H1 (cell line): Measurements from ENCODE around the gene NLRC3. TPM values are rescaled to one million over a fixed set of nuclear protein-coding genes. Genes with fewer than 3 reads are reported as not detected.

Experiments used
- CTCF ChIA-PET: fragments of 300-600 bp; sonication (Branson Sonifier 250); formaldehyde crosslinking; loops from one replicate; lab custom pipeline; 2021; ENCODE audit not compliant: partially characterized antibody; lab: Charles Lee
- POLR2A ChIA-PET: fragments of 300-600 bp; sonication (Branson Sonifier 250); formaldehyde crosslinking; loops from one replicate; lab custom pipeline; 2021; ENCODE audit warnings: inconsistent platforms; ENCODE audit not compliant: partially characterized antibody; lab: Charles Lee
- DNase-seq, 2 experiments: peaks; one replicate each; pipeline versions ENCODE4 v3.0.0 to v3.0.0-alpha.2; 2010 to 2022; ENCODE audit warnings: low spot score in 2 of 2, low read depth in 1 of 2, mixed read lengths in 1 of 2
- FAIRE-seq: peaks from 2 replicates; lab custom pipeline; 2011; peaks lifted over from hg19 to GRCh38; lab: Jason Lieb, UNC
- H2AFZ ChIP-seq: 2 replicates; pipeline ENCODE4 v1.8.1; 2012; ENCODE audit warnings: low read length, inconsistent platforms
- H2AK5ac ChIP-seq: 2 replicates; pipeline ENCODE4 v1.6.1; 2013; ENCODE audit warnings: low read depth, low read length
- H2BK120ac ChIP-seq: replicated peaks from 2 replicates; pipeline ENCODE3; 2013; ENCODE audit warnings: low read depth, low read length, inconsistent platforms
- H2BK12ac ChIP-seq: 2 replicates; pipeline ENCODE4 v1.6.1; 2013; ENCODE audit warnings: low read depth, low read length
- H2BK15ac ChIP-seq: 2 replicates; pipeline ENCODE4 v1.6.1; 2013; ENCODE audit warnings: low read length
- H2BK20ac ChIP-seq: 2 replicates; pipeline ENCODE4 v1.6.1; 2013; ENCODE audit warnings: low read length
- H2BK5ac ChIP-seq: 2 replicates; pipeline ENCODE4 v1.6.1; 2013; ENCODE audit warnings: low read depth, low read length
- H3K14ac ChIP-seq: 2 replicates; pipeline ENCODE4 v1.6.1; 2013; ENCODE audit warnings: inconsistent platforms; ENCODE audit not compliant: insufficient read length
- H3K18ac ChIP-seq: 2 replicates; pipeline ENCODE4 v1.6.1; 2013; ENCODE audit warnings: low read length; ENCODE audit errors: extremely low read depth
- H3K23ac ChIP-seq: 2 replicates; pipeline ENCODE4 v1.6.1; 2013; ENCODE audit warnings: inconsistent platforms; ENCODE audit not compliant: insufficient read length
- H3K23me2 ChIP-seq: 2 replicates; pipeline ENCODE4 v1.6.1; 2013; ENCODE audit warnings: low read depth, low read length
- H3K27ac ChIP-seq: 2 replicates; pipeline ENCODE4 v1.6.1; 2011; ENCODE audit warnings: low read depth, low read length, inconsistent platforms
- H3K27me3 ChIP-seq, 4 experiments: replicated peaks in 1 of 4; 1 replicate in 1 of 4; 2 replicates in 3 of 4; pipeline versions ENCODE4 v1.6.1 to v1.8.1; 2011 to 2013; ENCODE audit warnings: low read length in 3 of 4, mild to moderate bottlenecking in 3 of 4, inconsistent platforms in 2 of 4, mixed read lengths in 2 of 4, moderate library complexity in 1 of 4; ENCODE audit not compliant: control insufficient read depth in 3 of 4, insufficient read depth in 3 of 4; ENCODE audit errors: extremely low read depth in 1 of 4
- H3K36me3 ChIP-seq, 4 experiments: 2 replicates each; pipeline versions ENCODE4 v1.6.1 to v1.8.1; 2011 to 2013; ENCODE audit warnings: mild to moderate bottlenecking in 4 of 4, low read length in 3 of 4, moderate library complexity in 2 of 4, control low read depth in 1 of 4, inconsistent platforms in 1 of 4; ENCODE audit not compliant: insufficient read depth in 4 of 4, control insufficient read depth in 2 of 4
- H3K4ac ChIP-seq: replicated peaks from 2 replicates; pipeline ENCODE3; 2013; ENCODE audit warnings: low read length, low read depth, mixed read lengths, inconsistent platforms; ENCODE audit not compliant: insufficient read length
- H3K4me1 ChIP-seq, 4 experiments: replicated peaks in 1 of 4; 1 replicate in 1 of 4; 2 replicates in 3 of 4; pipeline versions ENCODE4 v1.6.1 to v1.8.1; 2011 to 2013; ENCODE audit warnings: low read length in 3 of 4, inconsistent platforms in 2 of 4, mixed read lengths in 1 of 4; ENCODE audit not compliant: insufficient read depth in 4 of 4, control insufficient read depth in 3 of 4
- H3K4me2 ChIP-seq, 2 experiments: 2 replicates each; pipeline versions ENCODE4 v1.6.1 to v1.8.1; 2011 to 2013; ENCODE audit warnings: low read depth in 2 of 2, low read length in 2 of 2, control low read depth in 1 of 2, inconsistent platforms in 1 of 2, mild to moderate bottlenecking in 1 of 2; ENCODE audit not compliant: insufficient read depth in 1 of 2
- H3K4me3 ChIP-seq, 4 experiments: fragments of 200-600, 300-600 bp in 1 of 4; sonication (generic), shearing (Covaris generic), sonication (Bioruptor Twin) in 1 of 4; 2 replicates each; pipeline versions ENCODE4 v1.5.1 to v1.8.1; 2011 to 2016; ENCODE audit warnings: low read length in 4 of 4, low read depth in 3 of 4, control low read depth in 2 of 4, inconsistent platforms in 2 of 4, mild to moderate bottlenecking in 2 of 4, mixed read lengths in 1 of 4, moderate library complexity in 1 of 4; ENCODE audit not compliant: insufficient read depth in 2 of 4; ENCODE audit errors: extremely low read depth in 1 of 4
- H3K56ac ChIP-seq: replicated peaks from 2 replicates; pipeline ENCODE3; 2013; ENCODE audit warnings: low read depth, mild to moderate bottlenecking, mixed read lengths, low read length, inconsistent platforms; ENCODE audit not compliant: insufficient read length
- H3K79me1 ChIP-seq: 2 replicates; pipeline ENCODE4 v1.6.1; 2013; ENCODE audit warnings: low read depth, low read length, control low read depth
- H3K79me2 ChIP-seq, 2 experiments: 2 replicates each; pipeline versions ENCODE4 v1.6.1 to v1.8.1; 2012 to 2013; ENCODE audit warnings: low read length in 2 of 2, mild to moderate bottlenecking in 2 of 2, inconsistent platforms in 1 of 2; ENCODE audit not compliant: insufficient read depth in 2 of 2, control insufficient read depth in 1 of 2
- H3K9ac ChIP-seq, 4 experiments: replicated peaks in 1 of 4; 1 replicate in 1 of 4; 2 replicates in 3 of 4; pipeline versions ENCODE4 v1.6.1 to v1.8.1; 2011 to 2013; ENCODE audit warnings: low read depth in 3 of 4, low read length in 3 of 4, control low read depth in 2 of 4, mild to moderate bottlenecking in 2 of 4, moderate library complexity in 2 of 4, inconsistent platforms in 1 of 4; ENCODE audit errors: extremely low read depth in 1 of 4
- H3K9me3 ChIP-seq, 2 experiments: 2 replicates each; pipeline versions ENCODE4 v1.6.1 to v1.8.1; 2012 to 2013; ENCODE audit warnings: mild to moderate bottlenecking in 2 of 2, moderate library complexity in 2 of 2, control low read depth in 1 of 2, inconsistent platforms in 1 of 2, low read depth in 1 of 2, low read length in 1 of 2, mixed read lengths in 1 of 2; ENCODE audit not compliant: insufficient read depth in 2 of 2
- H4K20me1 ChIP-seq, 2 experiments: replicated peaks in 1 of 2; 2 replicates each; pipeline versions ENCODE3 to v1.8.1; 2011 to 2013; ENCODE audit warnings: inconsistent platforms in 2 of 2, low read length in 2 of 2, mild to moderate bottlenecking in 1 of 2; ENCODE audit not compliant: insufficient read depth in 2 of 2, control insufficient read depth in 1 of 2
- H4K5ac ChIP-seq: 2 replicates; pipeline ENCODE4 v1.6.1; 2013; ENCODE audit warnings: low read length, low read depth, mixed read lengths, inconsistent platforms; ENCODE audit not compliant: insufficient read length
- H4K8ac ChIP-seq: 2 replicates; pipeline ENCODE4 v1.8.0; 2013; ENCODE audit warnings: mild to moderate bottlenecking, moderate library complexity, low read length, inconsistent platforms; ENCODE audit not compliant: insufficient read depth; ENCODE audit errors: extremely low read depth
- H4K91ac ChIP-seq: replicated peaks from 2 replicates; pipeline ENCODE3; 2013; ENCODE audit warnings: low read length, mixed read lengths, inconsistent platforms; ENCODE audit not compliant: insufficient read length
- WGBS, 2 experiments: shearing (Covaris generic) in 1 of 2; methylation state at CpG; one replicate each; pipeline versions ENCODE4 v1.1.6 to v1.1.7; 2013 to 2015; ENCODE audit warnings: low lambda C conversion rate in 2 of 2, mixed read lengths in 2 of 2, inconsistent platforms in 1 of 2, low coverage in 1 of 2, missing lambda C conversion rate in 1 of 2; ENCODE audit not compliant: insufficient replicate concordance in 2 of 2, insufficient coverage in 1 of 2, insufficient read length in 1 of 2; ENCODE audit errors: extremely low coverage in 1 of 2, missing lambda C conversion rate in 1 of 2; 5-methylcytosine and 5-hydroxymethylcytosine counted together
- polyA plus RNA-seq, 7 experiments: library from polyadenylated mRNA; depleted of rRNA in 3 of 7; stranded (reverse) in 5 of 7; unstranded in 2 of 7; fragments of >200 nt in 5 of 7; fragments of 200-250 nt in 2 of 7; gene quantifications; 1 replicate in 5 of 7; 2 replicates in 1 of 7; 4 replicates in 1 of 7; pipeline versions ENCODE4 v1.2.1 to v1.2.3, GENCODE V29; 2011 to 2013; ENCODE audit warnings: missing spikeins in 2 of 7, mixed read lengths in 2 of 7
- total RNA-seq: library from RNA; stranded (reverse); fragmentation: NEBNext Ultra II Directional; extraction: Animal tissue kit (Norgen Biotek cat#: 25700); gene quantifications from 2 replicates; pipeline ENCODE4 v1.2.1, GENCODE V29; 2021

Gene NLRC3
- total and polyA plus RNA-seq, 2 of the 8 experiments (the other 6 are each of a cell fraction or from before 2014, with no cell fraction given) = 0.18 to 0.20 TPM

DNA sequence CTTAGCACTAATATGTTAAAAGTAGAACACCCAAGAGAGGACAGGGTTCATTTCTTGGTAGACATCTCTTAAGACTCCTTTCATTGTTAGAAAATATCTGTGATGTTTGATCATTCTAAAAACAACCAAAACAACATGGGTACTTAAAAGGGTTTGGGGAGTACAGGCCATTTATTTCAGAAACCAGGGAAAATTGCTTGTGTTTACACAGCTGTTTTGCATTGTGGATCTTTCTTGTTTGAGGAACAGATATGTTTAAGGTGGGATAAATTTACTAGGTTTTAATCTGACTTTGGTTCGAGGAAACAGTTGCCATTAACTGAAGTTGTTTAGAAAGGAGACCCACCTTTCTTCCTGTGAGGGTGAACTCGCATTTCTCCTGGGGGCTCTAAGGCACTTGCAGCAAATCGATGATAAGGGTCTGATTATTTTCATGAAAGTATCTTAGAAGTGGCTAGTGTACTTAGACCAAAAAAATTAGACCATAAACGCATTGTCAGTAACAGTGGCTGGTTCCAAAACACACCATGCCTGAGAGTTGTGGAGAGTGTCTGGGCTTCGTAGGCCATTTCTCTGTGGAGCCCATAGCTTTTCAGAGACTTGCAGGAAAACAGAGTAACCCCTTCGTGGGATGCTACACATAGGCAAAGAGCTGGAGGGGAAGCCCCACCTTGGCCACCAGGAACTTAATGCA is 58.8 kb downstream of the NLRC3 start:
- H2BK120ac ChIP-seq = no peak overlapping the region
- H3K18ac ChIP-seq = no peak overlapping the region
- H2BK12ac ChIP-seq = no peak overlapping the region
- no peak overlapping the region for H3K56ac ChIP-seq
- H3K9me3 ChIP-seq = no peaks in the 10 kb centered on the region
- WGBS, 2 experiments = 86% methylated on average over 6 of the region's 6 CpGs; no CpG with 5 or more reads in 1 of the 2 experiments
- no peak overlapping the region for H3K23ac ChIP-seq
- ChIA-PET POLR2A (no interaction called here), CTCF (interaction anchor here (1.3 kb wide), 1 partner anchor 8 kb away, joined by 3 read pairs; no protein-coding TSS in a partner anchor)
- no peaks in the 10 kb centered on the region for H3K23me2 ChIP-seq
- no peak overlapping the region for H2BK15ac ChIP-seq
- H3K27me3 ChIP-seq = no peaks in the 10 kb centered on the region
- no peak overlapping the region for H3K9ac ChIP-seq
- H3K79me1 ChIP-seq = no peaks in the 10 kb centered on the region
- no peak overlapping the region for H4K5ac ChIP-seq
- DNase-seq (no peak), FAIRE-seq (no peak)
- peaks cover 0 to 29% (median 14%) of the 10 kb centered on the region in 4 experiments; a peak in 6 of 8 replicates for H3K36me3 ChIP-seq
- H2AK5ac ChIP-seq = no peak overlapping the region
- H2BK5ac ChIP-seq = no peak overlapping the region
- no peak overlapping the region for H2BK20ac ChIP-seq
- no peak overlapping the region for H3K27ac ChIP-seq
- H4K20me1 ChIP-seq = no peaks in the 10 kb centered on the region
- H3K4me1 ChIP-seq = no peaks in the 10 kb centered on the region
- no peak overlapping the region for H3K4me2 ChIP-seq
- H3K14ac ChIP-seq = no peak overlapping the region
- H3K4me3 ChIP-seq = no peak overlapping the region
- H4K91ac ChIP-seq = no peak overlapping the region
- no peak overlapping the region for H4K8ac ChIP-seq
- no peak overlapping the region for H2AFZ ChIP-seq
- H3K79me2 ChIP-seq = no peaks in the 10 kb centered on the region
- H3K4ac ChIP-seq = no peak overlapping the region
